GM21381 (cell line): ENCODE data around the gene TMEM236.

Experiments used
- ATAC-seq: cut with Tn5 transposase; IDR thresholded peaks from one replicate; pipeline ENCODE4 v1.9.1; 2021; ENCODE audit warnings: mild to moderate bottlenecking, moderate library complexity; ENCODE audit not compliant: unreplicated experiment

The TMEM236 gene

DNA sequence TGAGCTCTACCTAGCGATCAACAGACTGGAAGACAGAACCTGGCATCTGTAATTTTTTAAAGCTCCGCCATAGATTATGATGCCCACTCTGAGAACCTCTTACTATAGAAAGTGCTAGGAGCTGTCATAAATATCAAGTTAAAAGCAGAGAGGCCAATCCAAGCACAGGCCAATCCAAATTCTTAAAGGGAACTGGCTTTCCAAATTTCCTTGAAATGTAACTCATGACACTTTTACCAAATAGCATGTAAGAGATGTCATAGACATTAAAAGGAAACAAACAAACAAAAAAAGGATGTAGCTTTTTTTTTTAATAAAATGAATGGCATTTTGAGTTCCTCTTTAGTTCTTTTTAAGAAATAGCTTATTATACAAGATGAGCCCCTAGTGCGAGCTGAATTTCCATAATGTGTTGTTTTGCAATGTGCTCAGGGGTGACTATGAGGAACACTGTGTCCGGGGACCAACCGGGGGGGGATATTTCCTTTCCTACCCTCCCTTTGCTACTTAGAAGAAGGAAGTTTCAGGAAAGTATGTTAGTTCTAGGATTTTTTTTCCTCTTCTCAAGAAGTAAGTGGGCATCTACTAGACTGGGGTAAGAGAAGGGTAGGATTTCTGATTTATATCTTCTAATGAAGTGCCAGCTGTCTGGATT, 33.4 kb downstream of the TMEM236 start:
- no peak for ATAC-seq

GRCh38 chr10:17787087-17787961, 35.3 kb downstream of the TMEM236 start:
- no peak for ATAC-seq

DNA sequence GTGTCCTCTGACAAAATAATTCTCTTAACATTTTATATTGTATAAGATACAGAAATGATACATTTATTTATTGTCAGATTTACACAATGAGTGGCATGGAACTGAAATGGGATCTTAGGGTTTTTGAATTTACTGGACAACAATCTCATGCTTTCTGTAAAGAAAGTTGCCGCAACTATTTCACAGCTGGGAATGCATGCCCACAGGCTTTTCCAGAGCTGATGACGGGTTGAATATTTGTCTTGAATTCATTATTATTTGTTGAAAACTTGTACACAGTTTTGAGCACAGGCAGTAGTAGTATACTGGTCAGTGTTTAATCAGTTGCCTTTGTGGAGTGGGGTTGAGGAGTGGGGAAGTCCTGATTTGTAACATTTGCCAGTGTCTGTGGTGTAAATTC, 36.6 kb downstream of the TMEM236 start:
- ATAC-seq: no peak

- ATAC-seq: no peak
Measured at GRCh38 chr10:17789396-17789795, 37.4 kb downstream of the TMEM236 start.

DNA sequence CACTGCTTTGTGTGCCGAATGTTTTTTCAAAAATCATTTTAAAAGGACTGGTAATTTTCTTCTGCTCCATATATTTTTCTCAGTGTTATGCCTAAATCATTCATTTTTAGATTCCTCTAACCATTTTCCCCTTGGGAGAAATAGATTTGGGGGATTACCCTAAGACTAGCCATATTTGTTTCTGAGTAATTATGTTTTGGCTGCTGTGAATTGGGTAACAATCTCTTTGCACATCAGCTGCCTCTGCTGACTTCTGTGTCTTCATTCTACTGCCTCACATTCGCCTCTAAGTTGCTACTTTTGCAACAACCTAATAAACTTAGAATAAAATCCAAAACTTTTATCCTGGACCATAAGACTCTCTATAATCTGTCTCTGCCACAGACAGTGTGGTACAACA, 38.6 kb downstream of the TMEM236 start:
- ATAC-seq: no peak

- no peak for ATAC-seq
Measured at GRCh38 chr10:17792991-17793390, 41.0 kb downstream of the TMEM236 start.

DNA sequence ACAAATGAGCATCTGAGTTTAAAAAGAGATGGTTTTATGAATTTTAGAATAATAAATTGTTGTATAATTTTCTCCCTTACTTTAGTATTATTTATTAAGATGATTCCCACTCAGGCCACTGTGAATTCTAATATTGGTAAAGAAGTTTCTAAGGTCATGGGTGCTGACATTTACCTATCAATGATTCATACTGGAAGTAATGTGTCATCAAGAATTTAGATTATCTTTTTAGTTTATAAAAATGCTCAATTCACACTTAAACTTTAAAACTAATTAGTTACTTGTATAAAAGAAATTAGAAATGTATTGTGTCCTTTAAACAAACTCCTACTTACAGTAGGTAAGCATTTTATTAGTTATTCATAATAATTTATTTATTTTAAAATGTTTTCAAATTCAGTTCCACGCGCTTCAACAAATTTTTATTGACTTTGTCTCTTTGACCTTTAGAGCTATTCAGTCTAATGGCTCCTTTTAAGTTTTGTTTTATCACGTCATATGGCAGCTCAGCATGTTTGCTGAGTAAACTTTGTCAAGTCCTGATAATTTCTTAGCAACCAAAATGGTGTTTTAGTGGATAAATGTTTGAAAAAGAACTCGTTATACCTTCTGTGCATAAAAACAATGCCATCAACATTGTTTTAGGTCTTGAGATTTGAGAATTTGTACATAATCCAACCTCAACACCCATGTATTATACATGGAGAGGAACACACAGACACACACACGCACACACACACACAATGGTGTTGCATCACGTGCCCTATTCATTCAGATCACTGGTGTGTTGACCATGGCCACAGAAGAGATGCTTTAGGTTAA, 42.0 kb downstream of the TMEM236 start:
- ATAC-seq: no peak

GRCh38 chr10:17795083-17795482, 43.1 kb downstream of the TMEM236 start:
- ATAC-seq: no peak

DNA sequence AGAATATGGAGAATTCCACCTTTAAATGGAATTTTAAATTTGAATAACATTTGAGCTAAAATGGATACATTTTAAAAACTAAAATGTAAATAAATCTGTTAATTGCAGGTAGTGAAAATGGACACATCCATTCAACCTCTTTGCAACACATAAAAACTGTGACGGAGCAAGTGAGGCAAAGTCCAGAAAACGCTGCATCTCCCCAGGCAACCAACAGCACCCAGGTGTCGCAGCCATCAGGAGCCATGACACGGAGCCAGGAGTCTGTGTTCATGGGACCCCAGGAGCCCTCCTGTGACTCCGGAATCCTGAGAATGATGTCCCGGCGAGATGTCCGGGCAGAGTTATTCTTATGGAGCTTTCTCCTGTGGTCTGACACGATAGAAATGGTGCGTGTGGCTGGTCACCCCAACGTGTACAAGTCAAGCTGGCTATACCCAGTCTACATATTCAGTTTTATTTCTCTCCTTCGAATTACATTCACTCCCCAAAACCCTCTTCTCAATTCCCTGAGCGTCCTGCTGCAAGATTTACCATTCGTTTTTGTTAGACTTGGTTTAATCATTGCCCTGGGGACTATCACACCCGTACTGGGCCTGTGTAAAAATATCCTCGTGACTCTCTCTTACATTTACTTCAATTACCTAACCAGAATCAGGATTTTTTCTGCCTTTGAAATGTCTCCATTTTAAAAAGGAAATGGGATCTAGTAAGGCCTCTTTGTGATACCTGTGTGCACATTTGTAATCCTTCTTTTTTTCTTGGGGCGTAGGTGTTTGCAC, 44.0 kb downstream of the TMEM236 start:
- no peak for ATAC-seq

DNA sequence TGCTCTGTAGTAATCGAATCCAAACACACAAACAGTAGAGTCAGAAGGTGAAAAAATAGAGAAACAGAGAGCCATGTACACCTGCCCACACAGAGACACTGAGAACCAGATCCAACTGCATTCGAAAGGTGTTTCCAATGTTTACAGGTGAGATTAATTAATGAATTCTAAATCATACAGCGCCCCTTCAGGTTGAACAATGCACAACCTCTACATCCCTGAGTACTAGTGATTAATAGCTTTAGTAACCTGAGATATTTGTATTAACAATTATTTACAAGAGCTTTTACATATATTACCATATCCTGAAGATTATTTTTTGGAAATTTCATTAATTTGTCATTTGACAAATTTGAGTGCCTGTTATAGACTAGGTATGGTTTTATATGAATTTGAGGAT, 49.5 kb downstream of the TMEM236 start:
- ATAC-seq: no peak

DNA sequence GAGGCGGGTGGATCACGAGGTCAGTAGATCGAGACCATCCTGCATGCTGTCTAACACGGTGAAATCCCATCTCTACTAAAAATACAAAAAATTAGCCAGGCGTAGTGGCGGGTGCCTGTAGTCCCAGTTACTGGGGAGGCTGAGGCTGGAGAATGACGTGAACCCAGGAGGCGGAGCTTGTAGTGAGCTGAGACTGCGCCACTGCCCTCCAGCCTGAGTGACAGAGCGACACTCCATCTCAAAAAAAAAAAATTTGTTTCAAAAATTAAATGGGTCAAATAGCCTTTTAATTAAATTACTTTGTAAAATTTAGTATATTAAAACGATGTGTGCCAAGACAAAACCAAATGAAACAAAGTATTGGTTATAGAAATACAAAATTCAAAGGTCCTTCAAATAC, 50.3 kb downstream of the TMEM236 start:
- ATAC-seq: no peak

GRCh38 chr10:17802976-17803375, 51.0 kb downstream of the TMEM236 start:
- ATAC-seq: no peak

GRCh38 chr10:17805330-17805729, 53.3 kb downstream of the TMEM236 start:
- ATAC-seq: no peak

DNA sequence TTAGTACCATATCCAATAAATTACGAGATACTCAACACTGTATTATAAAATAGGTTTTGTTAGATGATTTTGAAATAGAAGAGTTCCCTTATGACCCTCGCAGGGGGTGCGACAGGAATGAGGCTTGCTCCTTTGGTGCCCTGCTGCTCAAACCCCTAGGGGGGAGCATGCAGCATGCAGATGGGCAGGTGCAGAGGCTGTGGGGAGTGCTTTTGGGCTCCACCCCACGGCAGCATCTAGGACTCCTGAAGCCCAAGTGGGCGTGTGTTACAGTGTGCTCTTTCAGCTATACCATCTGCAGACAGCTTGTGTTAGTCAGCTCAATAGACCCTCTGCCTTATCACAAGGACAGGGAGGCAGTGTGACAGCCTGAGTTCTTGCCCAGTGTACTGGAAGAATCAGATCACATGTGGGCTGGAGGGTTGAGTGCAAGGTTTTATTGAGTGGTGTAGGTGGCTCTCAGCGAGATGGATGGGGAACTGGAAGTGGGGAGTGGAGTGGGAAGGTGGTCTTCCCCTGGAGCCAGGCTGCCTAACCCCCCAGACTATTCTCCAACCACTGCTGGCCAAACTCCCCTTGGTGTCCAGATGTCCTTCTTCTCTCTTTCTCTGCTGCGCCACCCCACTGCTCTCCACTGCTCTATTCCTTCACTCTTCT, 54.0 kb downstream of the TMEM236 start:
- ATAC-seq: peak; percentile 85

DNA sequence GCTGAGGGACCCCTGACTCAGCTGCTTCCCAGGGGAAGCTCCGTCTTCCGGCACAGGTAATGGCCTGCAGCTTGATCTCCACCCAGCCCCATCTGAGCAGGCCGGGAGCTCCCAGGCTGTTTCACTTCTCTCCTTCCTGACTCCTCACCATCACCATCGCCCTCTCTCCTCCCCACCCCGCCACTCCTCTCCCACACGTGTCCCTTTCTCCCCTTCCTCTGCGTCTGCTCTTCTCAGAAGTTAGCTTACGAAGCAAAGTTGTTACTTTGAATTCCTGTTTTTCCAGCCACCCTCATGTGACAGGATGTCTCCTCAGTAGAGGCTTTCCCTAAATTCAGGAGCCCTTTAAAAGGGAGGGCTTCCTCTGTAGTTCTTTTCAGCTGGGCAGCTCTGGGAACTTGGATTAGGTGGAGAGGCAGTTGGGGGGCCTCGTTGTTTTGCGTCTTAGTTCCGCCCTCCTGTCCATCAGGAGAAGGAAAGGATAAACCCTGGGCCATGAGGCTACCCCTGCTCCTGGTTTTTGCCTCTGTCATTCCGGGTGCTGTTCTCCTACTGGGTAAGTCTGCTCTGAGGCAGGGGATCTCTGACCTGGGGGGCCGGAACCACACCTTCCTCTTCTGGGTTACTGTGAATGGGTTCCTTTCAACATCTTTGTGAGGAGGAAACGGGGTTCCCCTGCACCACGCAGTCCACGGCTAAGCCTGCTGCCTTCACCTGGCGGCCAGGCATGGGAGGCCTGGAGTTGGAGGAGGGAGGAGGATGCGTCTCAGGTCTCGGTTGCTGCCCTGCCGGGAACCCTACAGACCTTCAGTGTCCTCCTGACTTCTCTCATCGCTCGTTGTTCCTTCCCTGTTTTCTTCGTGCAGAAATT, 57.2 kb downstream of the TMEM236 start, which contains the start of gene MRC1:
Gene MRC1, plus strand, starts transcription at position 378 of the 871 bp plus-strand sequence. Its CDS starts 118 bp downstream, at position 496.
- no peak for ATAC-seq

- ATAC-seq: no peak
Measured at GRCh38 chr10:17811146-17811865, 59.3 kb downstream of the TMEM236 start.

- ATAC-seq: no peak
Measured at GRCh38 chr10:17814973-17815372, 63.0 kb downstream of the TMEM236 start.

GRCh38 chr10:17816199-17816598, 64.2 kb downstream of the TMEM236 start:
- no peak for ATAC-seq
